ENCODE results near the gene MTIF2. TPM values are rescaled to one million over a fixed set of nuclear protein-coding genes. Genes with fewer than 3 reads are reported as not detected.
A peak's percentile ranks its signal among the peaks of the same experiment; 100 is the strongest.

MTIF2 gene, protein sequence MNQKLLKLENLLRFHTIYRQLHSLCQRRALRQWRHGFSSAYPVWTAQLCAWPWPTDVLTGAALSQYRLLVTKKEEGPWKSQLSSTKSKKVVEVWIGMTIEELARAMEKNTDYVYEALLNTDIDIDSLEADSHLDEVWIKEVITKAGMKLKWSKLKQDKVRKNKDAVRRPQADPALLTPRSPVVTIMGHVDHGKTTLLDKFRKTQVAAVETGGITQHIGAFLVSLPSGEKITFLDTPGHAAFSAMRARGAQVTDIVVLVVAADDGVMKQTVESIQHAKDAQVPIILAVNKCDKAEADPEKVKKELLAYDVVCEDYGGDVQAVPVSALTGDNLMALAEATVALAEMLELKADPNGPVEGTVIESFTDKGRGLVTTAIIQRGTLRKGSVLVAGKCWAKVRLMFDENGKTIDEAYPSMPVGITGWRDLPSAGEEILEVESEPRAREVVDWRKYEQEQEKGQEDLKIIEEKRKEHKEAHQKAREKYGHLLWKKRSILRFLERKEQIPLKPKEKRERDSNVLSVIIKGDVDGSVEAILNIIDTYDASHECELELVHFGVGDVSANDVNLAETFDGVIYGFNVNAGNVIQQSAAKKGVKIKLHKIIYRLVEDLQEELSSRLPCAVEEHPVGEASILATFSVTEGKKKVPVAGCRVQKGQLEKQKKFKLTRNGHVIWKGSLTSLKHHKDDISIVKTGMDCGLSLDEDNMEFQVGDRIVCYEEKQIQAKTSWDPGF
- total RNA-seq (10 to 100 TPM; 13.0 to 15.6 TPM), total RNA-seq (16.0 to 131 (median 48.4) reads per million in 172 experiments)
- 24.3 TPM for polyA plus RNA-seq (2013, experiment 1 of 2)
- polyA plus RNA-seq (2013, experiment 2 of 2): 26.2 TPM

DNA sequence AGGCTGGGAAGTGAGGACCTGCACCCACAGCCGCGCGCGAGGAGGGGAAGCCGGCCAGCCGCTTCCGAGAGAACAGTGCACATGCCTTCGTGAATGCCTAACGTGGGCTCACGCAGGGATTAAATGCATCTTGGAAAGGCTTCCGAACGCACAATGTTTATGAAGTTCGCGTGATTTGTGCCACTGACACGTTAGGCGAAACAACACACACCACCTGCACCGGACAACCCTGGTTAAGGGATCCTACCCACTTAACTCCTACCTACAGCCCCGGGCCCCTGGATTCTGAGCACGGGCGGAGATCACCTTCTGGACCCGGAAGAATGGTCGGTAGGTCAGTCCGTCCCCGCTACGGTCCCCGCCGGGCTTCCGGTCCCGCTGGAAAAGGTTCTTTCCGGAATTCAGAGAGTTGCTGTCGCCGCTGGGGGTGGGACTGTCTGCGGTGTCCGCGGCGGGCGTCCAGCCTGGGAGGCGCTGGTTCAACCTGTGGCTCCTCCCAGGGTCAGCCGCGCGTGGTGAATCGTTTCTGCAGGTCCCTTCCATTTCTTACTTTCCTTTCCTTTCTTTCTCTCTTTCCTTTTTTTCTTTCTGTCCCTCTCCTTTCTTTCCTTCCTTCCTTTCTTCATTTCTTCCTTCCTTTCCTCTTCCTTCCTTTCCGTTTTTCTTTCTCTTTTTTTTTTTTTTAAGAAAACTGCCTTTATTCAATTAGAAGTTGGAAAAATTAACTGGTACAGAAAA, at the start of gene MTIF2:
Gene MTIF2 (minus strand): TSS at position 325 of the 738 bp plus-strand sequence. CDS start 5,373 bp downstream, outside the sequence.
- Mint-ChIP-seq H3K27me3 (no peaks in the 10 kb centered on the region), H3K27ac (peak within 1 kb of the TSS; percentile 95), H3K4me3 (peak within 1 kb of the TSS; percentile 96), H3K36me3 (ENCODE audit: low read depth) (peaks cover 35% of the 10 kb centered on the region), H3K4me1 (ENCODE audit: low read depth) (peaks cover 19% of the 10 kb centered on the region), H3K9me3 (no peaks in the 10 kb centered on the region)
- Histone ChIP-seq H3K4me1 (ENCODE audit: insufficient read depth, low read length) (peaks cover 15% of the 10 kb centered on the region), H3K27me3 (ENCODE audit: control insufficient read depth in 1 of 2, insufficient read depth in 2 of 2, low read length in 2 of 2) (no peaks in the 10 kb centered on the region), H3K4me3 (ENCODE audit: low read length) (peak within 1 kb of the TSS; percentile 87), H3K36me3 (ENCODE audit: insufficient read depth, low read length) (peaks cover 4% of the 10 kb centered on the region), H3K27ac (ENCODE audit: low read depth in 1 of 2, low read length in 2 of 2) (peak within 1 kb of the TSS; percentile 66 to 84), H3K9me3 (ENCODE audit: control insufficient read depth in 1 of 2, insufficient read depth in 1 of 2, low read length in 2 of 2) (no peaks in the 10 kb centered on the region)
- peak; percentile 68 to 93 (median 82) for DNase-seq
- CTCF ChIA-PET: interaction anchor here (0.6 kb wide), 1 partner anchor 254 kb away, joined by 4 read pairs; no protein-coding TSS in a partner anchor
- POLR2A ChIA-PET: interaction anchor here (0.9 to 2.1 kb wide), 7 partner anchors 10 to 251 kb away, joined by 3 to 7 read pairs (median 6); partner anchors contain the start of genes CFAP36, CLHC1 and RPS27A
- intact Hi-C loops (cut with DNase I, micrococcal nuclease): loop anchor here (1.0 to 10.0 kb wide), 4 partner anchors 14 to 346 kb away; partner anchors contain the start of genes CCDC88A (in 1 of the 2), CLHC1 (in 1 of the 2), PPP4R3B (in 1 of the 2) and RPS27A (in 1 of the 2)
- peak; percentile 86 for ATAC-seq (ENCODE audit: poor library complexity)
- TF ChIP-seq, protein P1, sequence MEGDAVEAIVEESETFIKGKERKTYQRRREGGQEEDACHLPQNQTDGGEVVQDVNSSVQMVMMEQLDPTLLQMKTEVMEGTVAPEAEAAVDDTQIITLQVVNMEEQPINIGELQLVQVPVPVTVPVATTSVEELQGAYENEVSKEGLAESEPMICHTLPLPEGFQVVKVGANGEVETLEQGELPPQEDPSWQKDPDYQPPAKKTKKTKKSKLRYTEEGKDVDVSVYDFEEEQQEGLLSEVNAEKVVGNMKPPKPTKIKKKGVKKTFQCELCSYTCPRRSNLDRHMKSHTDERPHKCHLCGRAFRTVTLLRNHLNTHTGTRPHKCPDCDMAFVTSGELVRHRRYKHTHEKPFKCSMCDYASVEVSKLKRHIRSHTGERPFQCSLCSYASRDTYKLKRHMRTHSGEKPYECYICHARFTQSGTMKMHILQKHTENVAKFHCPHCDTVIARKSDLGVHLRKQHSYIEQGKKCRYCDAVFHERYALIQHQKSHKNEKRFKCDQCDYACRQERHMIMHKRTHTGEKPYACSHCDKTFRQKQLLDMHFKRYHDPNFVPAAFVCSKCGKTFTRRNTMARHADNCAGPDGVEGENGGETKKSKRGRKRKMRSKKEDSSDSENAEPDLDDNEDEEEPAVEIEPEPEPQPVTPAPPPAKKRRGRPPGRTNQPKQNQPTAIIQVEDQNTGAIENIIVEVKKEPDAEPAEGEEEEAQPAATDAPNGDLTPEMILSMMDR (IDR thresholded peaks at IDR 0.05): no peak

DNA sequence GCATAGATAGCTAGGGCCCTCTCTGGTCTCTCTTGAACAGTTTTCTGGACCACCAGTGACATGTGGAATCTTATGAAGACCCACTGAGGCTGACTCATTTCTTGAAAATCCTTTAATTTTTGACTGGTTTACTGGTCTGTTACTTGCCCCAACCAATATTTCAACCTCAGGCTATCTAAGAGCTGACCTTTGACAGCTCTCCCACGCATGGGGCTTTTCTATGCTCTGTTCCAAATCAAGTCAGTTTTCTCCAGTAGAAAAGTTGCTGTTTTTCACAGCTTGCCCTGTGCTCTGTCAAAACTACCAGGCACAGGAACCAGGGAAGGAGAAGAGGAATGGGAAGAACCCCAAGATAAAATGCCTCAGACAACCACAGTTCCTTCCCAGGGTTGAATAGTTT, 46.0 kb upstream of the MTIF2 start:
- no peak for ATAC-seq (ENCODE audit: poor library complexity)
- CTCF ChIA-PET: no interaction called here
- Mint-ChIP-seq H3K27ac (no peak overlapping the region), H3K27me3 (no peaks in the 10 kb centered on the region), H3K4me3 (no peak overlapping the region), H3K36me3 (ENCODE audit: low read depth) (peaks cover 22% of the 10 kb centered on the region), H3K9me3 (no peaks in the 10 kb centered on the region), H3K4me1 (ENCODE audit: low read depth) (no peaks in the 10 kb centered on the region)
- Histone ChIP-seq H3K27me3 (ENCODE audit: control insufficient read depth in 1 of 2, insufficient read depth in 2 of 2, low read length in 2 of 2) (no peaks in the 10 kb centered on the region), H3K9me3 (ENCODE audit: control insufficient read depth in 1 of 2, insufficient read depth in 1 of 2, low read length in 2 of 2) (no peaks in the 10 kb centered on the region), H3K27ac (ENCODE audit: low read depth in 1 of 2, low read length in 2 of 2) (no peak overlapping the region), H3K36me3 (ENCODE audit: insufficient read depth, low read length) (peaks cover 6% of the 10 kb centered on the region), H3K4me1 (ENCODE audit: insufficient read depth, low read length) (no peaks in the 10 kb centered on the region), H3K4me3 (ENCODE audit: low read length) (no peak overlapping the region)
- DNase-seq: no peak
- intact Hi-C loops (cut with DNase I, micrococcal nuclease): no loop called here
- POLR2A ChIA-PET: no interaction called here
- TF ChIP-seq, protein P1 (IDR thresholded peaks at IDR 0.05): no peak

DNA sequence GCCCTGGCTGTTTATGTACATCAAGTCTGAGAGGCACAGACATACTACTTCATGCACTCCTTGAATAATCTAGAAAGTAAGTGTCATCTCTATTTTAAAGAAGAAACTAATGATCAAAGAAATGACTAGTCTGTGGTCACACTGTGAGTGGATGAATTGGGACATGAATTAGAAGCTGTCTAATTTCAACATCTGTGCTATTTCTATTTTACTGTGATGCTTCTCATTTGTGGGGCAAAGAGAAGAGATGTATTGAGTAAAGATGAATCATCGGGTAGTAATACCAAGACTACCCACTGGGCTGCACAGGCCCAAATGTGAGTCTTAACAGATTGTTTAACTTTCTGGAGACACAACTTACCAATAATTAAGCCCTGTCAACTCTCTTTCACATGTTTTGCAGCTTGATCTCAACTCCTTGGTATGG, 42.4 kb upstream of the MTIF2 start:
- DNase-seq: peak in 1 of 14 experiments; percentile 4
- TF ChIP-seq, protein P1 (IDR thresholded peaks at IDR 0.05): peak; percentile 16
- Mint-ChIP-seq H3K4me1 (ENCODE audit: low read depth) (no peaks in the 10 kb centered on the region), H3K36me3 (ENCODE audit: low read depth) (peaks cover 22% of the 10 kb centered on the region), H3K27me3 (no peaks in the 10 kb centered on the region), H3K4me3 (no peak overlapping the region), H3K9me3 (no peaks in the 10 kb centered on the region), H3K27ac (no peak overlapping the region)
- POLR2A ChIA-PET: no interaction called here
- intact Hi-C loops (cut with DNase I, micrococcal nuclease): no loop called here
- peak; percentile 51 for ATAC-seq (ENCODE audit: poor library complexity)
- Histone ChIP-seq H3K27ac (ENCODE audit: low read depth in 1 of 2, low read length in 2 of 2) (no peak overlapping the region), H3K4me3 (ENCODE audit: low read length) (no peak overlapping the region), H3K9me3 (ENCODE audit: control insufficient read depth in 1 of 2, insufficient read depth in 1 of 2, low read length in 2 of 2) (no peaks in the 10 kb centered on the region), H3K36me3 (ENCODE audit: insufficient read depth, low read length) (peaks cover 6% of the 10 kb centered on the region), H3K4me1 (ENCODE audit: insufficient read depth, low read length) (no peaks in the 10 kb centered on the region), H3K27me3 (ENCODE audit: control insufficient read depth in 1 of 2, insufficient read depth in 2 of 2, low read length in 2 of 2) (no peaks in the 10 kb centered on the region)
- CTCF ChIA-PET: no interaction called here

Measured in CD4-positive, alpha-beta T cell (primary cell).